ENCODE results near the gene ARHGEF3.
A peak's percentile ranks its signal among the peaks of the same experiment; 100 is the strongest.

The ARHGEF3 gene

GRCh38 chr3:56801662-56802377, at the start of gene ARHGEF3:
ARHGEF3 (minus strand) TSS chr3:56801949; CDS start chr3:56801798, 151 bp downstream.
- peak; percentile 81 to 87 (median 85) for DNase-seq (ENCODE audit: low read depth in 2 of 3, low spot score in 1 of 3)

- DNase-seq (ENCODE audit: low read depth in 2 of 3, low spot score in 1 of 3): no peak
Observed at GRCh38 chr3:56849698-56850097, 47.9 kb upstream of the ARHGEF3 start.

- DNase-seq (ENCODE audit: low read depth in 2 of 3, low spot score in 1 of 3): no peak
Observed at GRCh38 chr3:56845505-56845904, 43.8 kb upstream of the ARHGEF3 start.

- no peak for DNase-seq (ENCODE audit: low read depth in 2 of 3, low spot score in 1 of 3)
Observed at GRCh38 chr3:56844536-56844935, 42.8 kb upstream of the ARHGEF3 start.

- no peak for DNase-seq (ENCODE audit: low read depth in 2 of 3, low spot score in 1 of 3)
Observed at GRCh38 chr3:56839784-56840715, 38.3 kb upstream of the ARHGEF3 start.

- no peak for DNase-seq (ENCODE audit: low read depth in 2 of 3, low spot score in 1 of 3)
Observed at GRCh38 chr3:56838448-56838847, 36.7 kb upstream of the ARHGEF3 start.

- no peak for DNase-seq (ENCODE audit: low read depth in 2 of 3, low spot score in 1 of 3)
Observed at GRCh38 chr3:56837196-56837955, 35.6 kb upstream of the ARHGEF3 start.

GRCh38 chr3:56836276-56837163, 34.8 kb upstream of the ARHGEF3 start:
- no peak for DNase-seq (ENCODE audit: low read depth in 2 of 3, low spot score in 1 of 3)

- no peak for DNase-seq (ENCODE audit: low read depth in 2 of 3, low spot score in 1 of 3)
Observed at GRCh38 chr3:56835650-56836227, 34.0 kb upstream of the ARHGEF3 start.

- no peak for DNase-seq (ENCODE audit: low read depth in 2 of 3, low spot score in 1 of 3)
Observed at GRCh38 chr3:56833536-56833935, 31.8 kb upstream of the ARHGEF3 start.

- no peak for DNase-seq (ENCODE audit: low read depth in 2 of 3, low spot score in 1 of 3)
Observed at GRCh38 chr3:56833022-56833421, 31.3 kb upstream of the ARHGEF3 start.

- no peak for DNase-seq (ENCODE audit: low read depth in 2 of 3, low spot score in 1 of 3)
Observed at GRCh38 chr3:56831572-56831971, 29.8 kb upstream of the ARHGEF3 start.

GRCh38 chr3:56830884-56831283, 29.1 kb upstream of the ARHGEF3 start:
- DNase-seq (ENCODE audit: low read depth in 2 of 3, low spot score in 1 of 3): no peak

GRCh38 chr3:56829533-56829932, 27.8 kb upstream of the ARHGEF3 start:
- DNase-seq (ENCODE audit: low read depth in 2 of 3, low spot score in 1 of 3): no peak

- DNase-seq (ENCODE audit: low read depth in 2 of 3, low spot score in 1 of 3): no peak
Observed at GRCh38 chr3:56826831-56827722, 25.3 kb upstream of the ARHGEF3 start.

- DNase-seq (ENCODE audit: low read depth in 2 of 3, low spot score in 1 of 3): no peak
Observed at GRCh38 chr3:56825567-56826438, 24.1 kb upstream of the ARHGEF3 start.

GRCh38 chr3:56823984-56824703, 22.4 kb upstream of the ARHGEF3 start:
- DNase-seq (ENCODE audit: low read depth in 2 of 3, low spot score in 1 of 3): no peak

All from stimulated activated CD4-positive, alpha-beta T cell treated with anti-CD3 and anti-CD28 coated beads, Interleukin-12 subunit alpha, Interleukin-12 subunit beta, amount 100 ng/mL, for 48 hours (primary cell).